IMR-90 (cell line): ENCODE measurements around the gene PLEKHJ1. TPM values are rescaled to one million over a fixed set of nuclear protein-coding genes. Genes with fewer than 3 reads are reported as not detected.

ENCODE experiments used
- ATAC-seq: fragments of 200-7000 bp; cut with Tn5 transposase; 2 replicates; pipeline ENCODE4 v1.9.1; 2020; ENCODE audit warnings: low read depth, mild to moderate bottlenecking, moderate library complexity
- BruUV-seq: library from RNA; stranded (reverse); fragments of 400-500 nt; replicated peaks from 2 replicates; lab custom pipeline; 2021; lab: Mats Ljungman, UMichigan
- CTCF ChIA-PET: fragments of 300-600 bp; formaldehyde crosslinking; extraction: SDS; loops from one replicate; lab custom pipeline; 2021; ENCODE audit warnings: antibody characterized with exemption; lab: Yijun Ruan, JAX
- POLR2A ChIA-PET: fragments of 300-600 bp; sonication (Branson Sonifier 250); formaldehyde crosslinking; loops from one replicate; lab custom pipeline; 2022; ENCODE audit warnings: antibody characterized with exemption; ENCODE audit not compliant: unreplicated experiment; lab: Charles Lee
- DNase-seq: peaks from one replicate; pipeline ENCODE4 v3.0.0; 2013
- H2AFZ ChIP-seq: replicated peaks from 2 replicates; pipeline ENCODE3; 2013; ENCODE audit warnings: low read length, mild to moderate bottlenecking; ENCODE audit not compliant: poor library complexity
- H2AK5ac ChIP-seq: 2 replicates; pipeline ENCODE4 v1.6.1; 2013; ENCODE audit warnings: low read depth, low read length, inconsistent platforms
- H2AK9ac ChIP-seq: replicated peaks from 2 replicates; pipeline ENCODE3; 2013; ENCODE audit warnings: mild to moderate bottlenecking, low read depth, low read length, moderate library complexity; ENCODE audit not compliant: poor library complexity
- H2BK120ac ChIP-seq: 2 replicates; pipeline ENCODE4 v1.6.1; 2013; ENCODE audit warnings: low read depth, low read length, inconsistent platforms
- H2BK15ac ChIP-seq: 3 replicates; pipeline ENCODE4 v1.6.1; 2013; ENCODE audit warnings: low read depth, low read length, inconsistent platforms
- H2BK20ac ChIP-seq: 2 replicates; pipeline ENCODE4 v1.6.1; 2013; ENCODE audit warnings: low read depth, mild to moderate bottlenecking, inconsistent platforms, low read length, moderate library complexity
- H2BK5ac ChIP-seq: 2 replicates; pipeline ENCODE4 v1.6.1; 2013; ENCODE audit warnings: mild to moderate bottlenecking, low read depth, low read length, inconsistent platforms; ENCODE audit not compliant: poor library complexity, severe bottlenecking
- H3K14ac ChIP-seq: replicated peaks from 2 replicates; pipeline ENCODE4 v1.6.1; 2013; ENCODE audit warnings: low read depth, low read length, inconsistent platforms
- H3K18ac ChIP-seq: 2 replicates; pipeline ENCODE4 v1.6.1; 2013; ENCODE audit warnings: low read depth, low read length, control low read depth
- H3K23ac ChIP-seq: 2 replicates; pipeline ENCODE4 v1.6.1; 2013; ENCODE audit warnings: low read depth, low read length, inconsistent platforms
- H3K27ac ChIP-seq: 2 replicates; pipeline ENCODE4 v1.5.1; 2013; ENCODE audit warnings: mild to moderate bottlenecking, control low read depth, low read length; ENCODE audit not compliant: insufficient read depth
- H3K27me3 ChIP-seq: 2 replicates; pipeline ENCODE4 v1.6.1; 2013; ENCODE audit warnings: low read length; ENCODE audit not compliant: control insufficient read depth, insufficient read depth
- H3K36me3 ChIP-seq: 2 replicates; pipeline ENCODE4 v1.6.1; 2013; ENCODE audit warnings: low read length, mixed read lengths; ENCODE audit not compliant: control insufficient read depth, insufficient read depth
- H3K4ac ChIP-seq: 2 replicates; pipeline ENCODE4 v1.6.1; 2013; ENCODE audit warnings: low read depth, low read length, inconsistent platforms
- H3K4me1 ChIP-seq: 2 replicates; pipeline ENCODE4 v1.6.1; 2013; ENCODE audit warnings: low read length, mixed read lengths; ENCODE audit not compliant: control insufficient read depth, insufficient read depth
- H3K4me2 ChIP-seq: 2 replicates; pipeline ENCODE4 v1.6.1; 2013; ENCODE audit warnings: low read depth, mild to moderate bottlenecking, control low read depth, low read length, moderate library complexity
- H3K4me3 ChIP-seq: 2 replicates; pipeline ENCODE4 v1.5.1; 2013; ENCODE audit warnings: low read depth, mild to moderate bottlenecking, control low read depth, low read length, moderate library complexity; ENCODE audit not compliant: insufficient read depth
- H3K56ac ChIP-seq: 2 replicates; pipeline ENCODE4 v1.6.1; 2013; ENCODE audit warnings: low read length, inconsistent platforms; ENCODE audit not compliant: insufficient read depth; ENCODE audit errors: extremely low read depth
- H3K79me1 ChIP-seq, 2 experiments: 2 replicates each; pipeline ENCODE4 v1.6.1; 2013; ENCODE audit warnings: low read length in 2 of 2, inconsistent platforms in 1 of 2, low read depth in 1 of 2
- H3K9ac ChIP-seq: 2 replicates; pipeline ENCODE4 v1.6.1; 2013; ENCODE audit warnings: low read depth, low read length, control low read depth
- H3K9me1 ChIP-seq: 2 replicates; pipeline ENCODE4 v1.6.1; 2013; ENCODE audit warnings: low read length, inconsistent platforms; ENCODE audit not compliant: insufficient read depth
- H3K9me3 ChIP-seq: 2 replicates; pipeline ENCODE4 v1.6.1; 2013; ENCODE audit warnings: low read length; ENCODE audit not compliant: control insufficient read depth, insufficient read depth
- H4K20me1 ChIP-seq: 2 replicates; pipeline ENCODE4 v1.6.1; 2013; ENCODE audit warnings: low read length, inconsistent platforms; ENCODE audit not compliant: insufficient read depth
- H4K5ac ChIP-seq: 2 replicates; pipeline ENCODE4 v1.6.1; 2013; ENCODE audit warnings: mild to moderate bottlenecking, low read depth, low read length, control low read depth
- H4K8ac ChIP-seq, 2 experiments: 2 replicates each; pipeline ENCODE4 v1.6.1; 2013; ENCODE audit warnings: low read depth in 2 of 2, low read length in 2 of 2, control low read depth in 1 of 2, inconsistent platforms in 1 of 2
- H4K91ac ChIP-seq: 2 replicates; pipeline ENCODE4 v1.6.1; 2013; ENCODE audit warnings: low read depth, low read length, inconsistent platforms; ENCODE audit not compliant: insufficient read depth
- BHLHE40 ChIP-seq: fragments of 150-350 bp; IDR thresholded peaks from 2 replicates; pipeline ENCODE4 v1.6.1; 2016; ENCODE audit warnings: mild to moderate bottlenecking, low read depth, low read length
- CEBPB ChIP-seq: IDR thresholded peaks from 2 replicates; pipeline ENCODE4 v1.6.1; 2012; ENCODE audit warnings: low read depth, low read length, improper control_type of control experiment
- CHD1 ChIP-seq: IDR thresholded peaks from 2 replicates; pipeline ENCODE4 v1.6.1; 2012; ENCODE audit warnings: low read depth, low read length, improper control_type of control experiment
- ELK1 ChIP-seq: fragments of 150-350 bp; IDR thresholded peaks from 2 replicates; pipeline ENCODE4 v1.6.1; 2016; ENCODE audit warnings: low read depth, mild to moderate bottlenecking, low read length, moderate library complexity, borderline replicate concordance
- FOS ChIP-seq: fragments of 150-350 bp; IDR thresholded peaks from 2 replicates; pipeline ENCODE4 v1.6.1; 2016; ENCODE audit warnings: low read depth, low read length
- MAZ ChIP-seq: IDR thresholded peaks from 2 replicates; pipeline ENCODE4 v1.6.1; 2012; ENCODE audit warnings: low read depth, mild to moderate bottlenecking, low read length, improper control_type of control experiment, moderate library complexity, borderline replicate concordance
- MXI1 ChIP-seq: IDR thresholded peaks from 2 replicates; pipeline ENCODE4 v1.6.1; 2012; ENCODE audit warnings: low read depth, mild to moderate bottlenecking, low read length, moderate library complexity, borderline replicate concordance
- NFE2L2 ChIP-seq: fragments of 150-350 bp; IDR thresholded peaks from 2 replicates; pipeline ENCODE4 v1.6.1; 2016; ENCODE audit warnings: low read depth, mild to moderate bottlenecking, low read length
- RAD21 ChIP-seq: IDR thresholded peaks from 2 replicates; pipeline ENCODE4 v1.6.1; 2012; ENCODE audit warnings: low read length, improper control_type of control experiment
- RCOR1 ChIP-seq: IDR thresholded peaks from 2 replicates; pipeline ENCODE4 v1.6.1; 2012; ENCODE audit warnings: mild to moderate bottlenecking, low read length, improper control_type of control experiment; ENCODE audit not compliant: insufficient replicate concordance
- SMC3 ChIP-seq: fragments of 150-350 bp; IDR thresholded peaks from 2 replicates; pipeline ENCODE4 v1.6.1; 2016; ENCODE audit warnings: low read depth, mild to moderate bottlenecking, antibody characterized with exemption, low read length, moderate library complexity
- WGBS, 2 experiments: methylation state at CpG; one replicate each; pipeline versions ENCODE4 v1.1.5 to v1.1.7; 2013; ENCODE audit warnings: missing lambda C conversion rate in 2 of 2; ENCODE audit not compliant: insufficient read length in 1 of 2; ENCODE audit errors: extremely low coverage in 2 of 2; 5-methylcytosine and 5-hydroxymethylcytosine counted together
- dilution Hi-C: fragments of 300-500 bp; cut with HindIII; formaldehyde crosslinking; loops from one replicate; pipeline ENCODE4 v1.14.3; 2018; ENCODE audit warnings: low sequenced_read_pairs; ENCODE audit not compliant: unreplicated experiment
- in situ Hi-C: fragments of 300-500 bp; cut with MboI; formaldehyde crosslinking; loops from 3 replicates; pipeline ENCODE4 v1.14.3; 2019; ENCODE audit warnings: low sequenced_read_pairs, inconsistent platforms, mixed read lengths
- intact Hi-C: fragments of 100-400 bp; cut with micrococcal nuclease; formaldehyde crosslinking; loops from 2 replicates; pipeline ENCODE4 v1.10.0; 2022
- polyA plus RNA-seq, 3 experiments: library from polyadenylated mRNA; depleted of rRNA; stranded (reverse); fragments of >200 nt; gene quantifications; 2 replicates each; pipeline ENCODE4 v1.2.3, GENCODE V29; 2012; ENCODE audit warnings: low replicate concordance in 1 of 3
- total RNA-seq: library from RNA; depleted of rRNA; stranded (reverse); fragments of >200 nt; gene quantifications from 2 replicates; pipeline ENCODE4 v1.2.3, GENCODE V29; 2012
- TF ChIP-seq, protein P1 (sequence below): conservative IDR thresholded peaks from 2 replicates; pipeline ENCODE4 v1.5.1; 2012; ENCODE audit warnings: mild to moderate bottlenecking, low read depth, low read length, improper control_type of control experiment

Gene PLEKHJ1
- total and polyA plus RNA-seq, 2 of the 4 experiments (the other 2 are of a cell fraction) = 31.7 to 62.8 TPM

DNA sequence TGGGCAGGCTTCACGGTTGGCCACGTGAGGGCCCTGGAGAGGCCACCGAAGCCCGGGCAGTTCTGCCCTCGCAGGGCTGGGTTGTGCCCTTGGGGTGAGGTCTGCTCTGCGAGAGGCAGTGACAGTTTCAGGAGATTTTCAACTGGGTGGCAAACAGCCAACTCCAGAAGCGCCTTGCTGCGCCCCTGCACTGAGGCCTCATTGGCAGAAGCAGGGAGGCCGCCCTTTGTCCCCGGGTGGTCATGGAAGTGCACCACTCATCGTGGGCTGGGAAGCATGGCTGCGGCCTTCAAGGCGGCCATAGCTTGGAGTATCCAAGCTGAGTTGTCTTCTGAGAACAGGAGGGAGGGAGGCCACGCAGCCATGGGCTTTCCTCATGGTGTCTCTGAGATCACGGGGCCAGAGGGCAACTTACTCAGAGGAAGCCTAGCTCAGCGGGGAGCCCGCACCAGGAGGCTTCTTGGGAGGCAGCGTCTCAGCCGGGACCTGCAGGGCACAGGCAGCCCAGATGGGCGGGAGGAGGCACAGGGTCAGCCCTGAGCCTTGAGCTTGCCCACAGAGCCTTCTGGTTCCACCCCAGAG lies 14.8 kb downstream of the PLEKHJ1 start:
- H3K27ac ChIP-seq = no peak overlapping the region

More for the DNA sequence above, 14.8 kb downstream of the PLEKHJ1 start:
- H4K5ac ChIP-seq = no peak overlapping the region
- intact Hi-C loops = no loop called here
- H2BK15ac ChIP-seq = no peak overlapping the region
- H3K23ac ChIP-seq = no peak overlapping the region
- H2AK9ac ChIP-seq = no peak overlapping the region
- no peak overlapping the region for H3K4me2 ChIP-seq
- H3K4me3 ChIP-seq = no peak overlapping the region
- DNase-seq (peak; percentile 35), ATAC-seq (peak; percentile 24)
- peaks cover 71% of the 10 kb centered on the region for H3K36me3 ChIP-seq
- POLR2A ChIA-PET = no interaction called here
- in situ Hi-C loops = no loop called here
- H4K20me1 ChIP-seq = peaks cover 8% of the 10 kb centered on the region; the same call in 1 of the 2 replicates
- 89% methylated on average over 9 of the region's 20 CpGs; no CpG with 5 or more reads in 1 of the 2 experiments for WGBS, 2 experiments
- H3K9me1 ChIP-seq = no peaks in the 10 kb centered on the region
- H2BK5ac ChIP-seq = no peak overlapping the region
- no peak overlapping the region for H3K9ac ChIP-seq
- H2BK20ac ChIP-seq = no peak overlapping the region
- H3K79me1 ChIP-seq = peaks cover 6 to 28% of the 10 kb centered on the region in 2 experiments; a peak in 3 of 4 replicates
- H3K4ac ChIP-seq = no peak overlapping the region
- H2AFZ ChIP-seq = no peak overlapping the region
- BruUV-seq = no TSS peak
- no peak overlapping the region for H2BK120ac ChIP-seq
- H3K14ac ChIP-seq = no peak overlapping the region
- TF ChIP-seq, protein P1, sequence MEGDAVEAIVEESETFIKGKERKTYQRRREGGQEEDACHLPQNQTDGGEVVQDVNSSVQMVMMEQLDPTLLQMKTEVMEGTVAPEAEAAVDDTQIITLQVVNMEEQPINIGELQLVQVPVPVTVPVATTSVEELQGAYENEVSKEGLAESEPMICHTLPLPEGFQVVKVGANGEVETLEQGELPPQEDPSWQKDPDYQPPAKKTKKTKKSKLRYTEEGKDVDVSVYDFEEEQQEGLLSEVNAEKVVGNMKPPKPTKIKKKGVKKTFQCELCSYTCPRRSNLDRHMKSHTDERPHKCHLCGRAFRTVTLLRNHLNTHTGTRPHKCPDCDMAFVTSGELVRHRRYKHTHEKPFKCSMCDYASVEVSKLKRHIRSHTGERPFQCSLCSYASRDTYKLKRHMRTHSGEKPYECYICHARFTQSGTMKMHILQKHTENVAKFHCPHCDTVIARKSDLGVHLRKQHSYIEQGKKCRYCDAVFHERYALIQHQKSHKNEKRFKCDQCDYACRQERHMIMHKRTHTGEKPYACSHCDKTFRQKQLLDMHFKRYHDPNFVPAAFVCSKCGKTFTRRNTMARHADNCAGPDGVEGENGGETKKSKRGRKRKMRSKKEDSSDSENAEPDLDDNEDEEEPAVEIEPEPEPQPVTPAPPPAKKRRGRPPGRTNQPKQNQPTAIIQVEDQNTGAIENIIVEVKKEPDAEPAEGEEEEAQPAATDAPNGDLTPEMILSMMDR = no peak
- TF ChIP-seq RAD21 (no peak), ELK1 (no peak), MXI1 (no peak), CHD1 (no peak), MAZ (no peak), SMC3 (no peak), CEBPB (no peak), FOS (no peak), NFE2L2 (no peak), BHLHE40 (no peak), RCOR1 (no peak)
- H2AK5ac ChIP-seq = no peak overlapping the region
- H4K8ac ChIP-seq = no peak overlapping the region
- CTCF ChIA-PET = no interaction called here
- H3K9me3 ChIP-seq = no peaks in the 10 kb centered on the region
- H3K4me1 ChIP-seq = no peaks in the 10 kb centered on the region
- H3K56ac ChIP-seq = no peak overlapping the region
- H4K91ac ChIP-seq = no peak overlapping the region
- dilution Hi-C loops = no loop called here
- H3K18ac ChIP-seq = no peak overlapping the region
- no peaks in the 10 kb centered on the region for H3K27me3 ChIP-seq
